OCI-LY1 (cell line): ENCODE data around the gene RPP14.

Experiments used
- H2AFZ ChIP-seq: fragments of 200-600 bp; sonication (generic), shearing (Covaris generic); 2 replicates; pipeline ENCODE4 v1.6.0; 2014; ENCODE audit warnings: antibody characterized with exemption, mild to moderate bottlenecking, low read length
- H3F3A ChIP-seq: fragments of 200-600 bp; sonication (generic), shearing (Covaris generic); 2 replicates; pipeline ENCODE4 v1.6.0; 2014; ENCODE audit warnings: mild to moderate bottlenecking, antibody characterized with exemption, low read length, moderate library complexity; ENCODE audit not compliant: insufficient read depth
- H3K27ac ChIP-seq: fragments of 200-600 bp; sonication (generic); 2 replicates; pipeline ENCODE4 v1.5.1; 2014; ENCODE audit warnings: low read length, mixed run types, mild to moderate bottlenecking, low read depth; ENCODE audit not compliant: poor library complexity, severe bottlenecking
- H3K27me3 ChIP-seq: fragments of 200-600 bp; sonication (generic); 2 replicates; pipeline ENCODE4 v1.6.0; 2014; ENCODE audit warnings: antibody characterized with exemption, mild to moderate bottlenecking, low read length, moderate library complexity; ENCODE audit not compliant: insufficient read depth
- H3K36me3 ChIP-seq: fragments of 200-600 bp; sonication (generic); 2 replicates; pipeline ENCODE4 v1.6.1; 2014; ENCODE audit warnings: mild to moderate bottlenecking, antibody characterized with exemption, low read length, moderate library complexity, mixed read lengths; ENCODE audit not compliant: insufficient read depth
- H3K4me1 ChIP-seq: fragments of 200-600 bp; sonication (generic); 2 replicates; pipeline ENCODE4 v1.5.1; 2014; ENCODE audit warnings: mild to moderate bottlenecking, low read length, moderate library complexity; ENCODE audit not compliant: insufficient read depth, severe bottlenecking
- H3K4me2 ChIP-seq: fragments of 200-600 bp; sonication (generic), shearing (Covaris generic); 2 replicates; pipeline ENCODE4 v1.6.1; 2014; ENCODE audit warnings: low read length
- H3K4me3 ChIP-seq: fragments of 200-600 bp; sonication (generic); 2 replicates; pipeline ENCODE4 v1.5.1; 2014; ENCODE audit warnings: low read length, low read depth, mild to moderate bottlenecking, mixed read lengths; ENCODE audit not compliant: poor library complexity, severe bottlenecking
- H3K79me2 ChIP-seq: fragments of 200-600 bp; shearing (Covaris generic); 2 replicates; pipeline ENCODE4 v1.6.1; 2016; ENCODE audit warnings: mixed run types, low read length, mixed read lengths; ENCODE audit not compliant: insufficient read depth
- H3K9ac ChIP-seq: fragments of 200-600 bp; sonication (generic), shearing (Covaris generic); 2 replicates; pipeline ENCODE4 v1.6.1; 2014; ENCODE audit warnings: mild to moderate bottlenecking, low read length, mixed read lengths
- H3K9me2 ChIP-seq: fragments of 200-600 bp; sonication (generic), shearing (Covaris generic); 2 replicates; pipeline ENCODE4 v1.6.1; 2014; ENCODE audit warnings: low read depth, mild to moderate bottlenecking, low read length, mixed read lengths
- H3K9me3 ChIP-seq: fragments of 200-600 bp; shearing (Covaris generic); 2 replicates; pipeline ENCODE4 v1.6.1; 2014; ENCODE audit warnings: low read length, mixed read lengths
- H4K20me1 ChIP-seq: fragments of 200-600 bp; sonication (generic), shearing (Covaris generic); 2 replicates; pipeline ENCODE4 v1.6.0; 2016; ENCODE audit warnings: mild to moderate bottlenecking, low read length; ENCODE audit not compliant: insufficient read depth
- EZH2 ChIP-seq: fragments of 200-600 bp; sonication (generic), shearing (Covaris generic); IDR thresholded peaks from 2 replicates; pipeline ENCODE4 v1.8.0; 2017; ENCODE audit warnings: borderline replicate concordance, mixed run types, mild to moderate bottlenecking, antibody characterized with exemption, low read length, moderate library complexity, mixed read lengths
- TF ChIP-seq, protein P1 (sequence below): fragments of 200-600 bp; sonication (generic), shearing (Covaris generic); IDR thresholded peaks from 2 replicates; pipeline ENCODE4 v1.5.1; 2017; ENCODE audit warnings: mild to moderate bottlenecking, antibody characterized with exemption, low read length, moderate library complexity, mixed read lengths

Gene RPP14

DNA sequence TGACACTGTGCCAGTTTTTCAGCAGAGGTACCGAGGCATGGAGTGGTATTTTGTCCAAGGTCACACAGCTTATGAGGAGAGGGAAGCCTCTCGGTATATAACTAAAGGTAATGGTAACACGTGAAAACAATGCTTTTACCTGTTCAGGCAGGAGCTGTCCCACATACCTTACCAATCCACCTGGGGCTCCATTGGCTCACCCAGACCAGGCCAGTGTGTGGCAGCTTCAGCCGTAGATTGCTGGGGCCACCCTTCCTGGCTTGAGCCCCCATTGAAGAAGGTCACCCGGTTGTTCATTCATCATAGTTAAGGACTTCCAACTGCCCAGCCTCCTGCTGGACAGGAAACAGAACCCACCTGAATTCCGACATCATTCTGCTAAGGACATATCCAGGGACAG, 9.2 kb upstream of the RPP14 start:
- Histone ChIP-seq H3F3A (no peaks in the 10 kb centered on the region), H3K27me3 (peaks cover 10% of the 10 kb centered on the region; the same call in 1 of the 2 replicates), H4K20me1 (no peaks in the 10 kb centered on the region), H3K4me2 (no peak overlapping the region), H2AFZ (no peak overlapping the region), H3K4me3 (no peak overlapping the region), H3K79me2 (no peaks in the 10 kb centered on the region), H3K9ac (no peak overlapping the region), H3K9me2 (no peaks in the 10 kb centered on the region), H3K9me3 (no peaks in the 10 kb centered on the region; the same call in 1 of the 2 replicates), H3K4me1 (no peaks in the 10 kb centered on the region), H3K36me3 (peaks cover 7% of the 10 kb centered on the region; the same call in 1 of the 2 replicates), H3K27ac (no peak overlapping the region)
- TF ChIP-seq, protein P1, sequence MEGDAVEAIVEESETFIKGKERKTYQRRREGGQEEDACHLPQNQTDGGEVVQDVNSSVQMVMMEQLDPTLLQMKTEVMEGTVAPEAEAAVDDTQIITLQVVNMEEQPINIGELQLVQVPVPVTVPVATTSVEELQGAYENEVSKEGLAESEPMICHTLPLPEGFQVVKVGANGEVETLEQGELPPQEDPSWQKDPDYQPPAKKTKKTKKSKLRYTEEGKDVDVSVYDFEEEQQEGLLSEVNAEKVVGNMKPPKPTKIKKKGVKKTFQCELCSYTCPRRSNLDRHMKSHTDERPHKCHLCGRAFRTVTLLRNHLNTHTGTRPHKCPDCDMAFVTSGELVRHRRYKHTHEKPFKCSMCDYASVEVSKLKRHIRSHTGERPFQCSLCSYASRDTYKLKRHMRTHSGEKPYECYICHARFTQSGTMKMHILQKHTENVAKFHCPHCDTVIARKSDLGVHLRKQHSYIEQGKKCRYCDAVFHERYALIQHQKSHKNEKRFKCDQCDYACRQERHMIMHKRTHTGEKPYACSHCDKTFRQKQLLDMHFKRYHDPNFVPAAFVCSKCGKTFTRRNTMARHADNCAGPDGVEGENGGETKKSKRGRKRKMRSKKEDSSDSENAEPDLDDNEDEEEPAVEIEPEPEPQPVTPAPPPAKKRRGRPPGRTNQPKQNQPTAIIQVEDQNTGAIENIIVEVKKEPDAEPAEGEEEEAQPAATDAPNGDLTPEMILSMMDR, result no peak
- no peak for TF ChIP-seq EZH2

DNA sequence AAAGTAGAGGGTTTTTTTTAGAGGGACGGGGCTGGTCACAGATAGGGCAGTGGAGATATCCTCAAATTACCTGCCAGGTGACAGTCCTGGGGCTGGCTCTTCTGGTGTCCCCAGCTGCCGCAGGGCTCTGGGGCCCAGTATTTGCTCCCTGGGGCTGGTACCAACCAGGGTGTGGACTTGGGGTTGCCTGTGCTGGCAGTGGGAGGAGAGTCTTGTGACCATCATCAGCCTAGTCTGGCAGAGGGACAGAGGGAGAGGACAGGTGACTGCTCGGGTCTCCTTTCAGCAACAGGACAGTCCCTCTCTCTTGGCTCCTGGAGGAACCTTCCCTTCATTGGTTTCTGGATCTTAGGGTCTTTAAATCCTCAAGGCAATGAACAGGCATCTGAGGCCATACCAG, 7.9 kb upstream of the RPP14 start:
- H3K79me2 ChIP-seq, result no peaks in the 10 kb centered on the region
- H3K27ac ChIP-seq, result no peak overlapping the region
- H3F3A ChIP-seq, result no peaks in the 10 kb centered on the region
- H4K20me1 ChIP-seq, result no peaks in the 10 kb centered on the region
- H3K4me2 ChIP-seq, result no peak overlapping the region
- H3K27me3 ChIP-seq, result peaks cover 12% of the 10 kb centered on the region; the same call in 1 of the 2 replicates
- no peaks in the 10 kb centered on the region for H3K9me2 ChIP-seq
- no peaks in the 10 kb centered on the region; the same call in 1 of the 2 replicates for H3K9me3 ChIP-seq
- no peak overlapping the region for H3K9ac ChIP-seq
- H3K36me3 ChIP-seq, result peaks cover 7% of the 10 kb centered on the region; the same call in 1 of the 2 replicates
- H3K4me3 ChIP-seq, result no peak overlapping the region
- H2AFZ ChIP-seq, result no peak overlapping the region
- TF ChIP-seq EZH2, result no peak
- TF ChIP-seq, protein P1, result no peak
- H3K4me1 ChIP-seq, result no peaks in the 10 kb centered on the region

DNA sequence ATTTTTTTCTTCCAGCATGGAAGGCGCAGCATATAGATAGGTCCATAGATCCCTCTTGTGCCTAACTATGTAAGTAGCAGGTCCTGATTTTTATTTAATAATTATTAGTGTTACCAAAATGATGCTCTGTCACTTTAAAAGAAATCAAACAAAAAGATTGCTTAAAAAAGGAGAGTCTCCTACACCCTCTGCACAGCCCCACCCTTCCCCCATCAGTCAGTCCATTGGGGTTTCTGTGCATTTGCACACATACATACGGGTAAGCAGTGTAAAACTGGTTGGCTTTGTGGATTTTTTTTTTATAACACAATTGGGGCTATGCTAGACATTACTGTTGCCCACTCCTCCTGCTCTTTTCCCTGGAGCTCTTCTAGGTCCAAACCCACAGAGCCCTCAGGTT, 7.0 kb upstream of the RPP14 start:
- Histone ChIP-seq H4K20me1 (no peaks in the 10 kb centered on the region), H3K27me3 (peaks cover 12% of the 10 kb centered on the region; the same call in 1 of the 2 replicates), H3K9ac (no peak overlapping the region), H3K36me3 (peaks cover 4% of the 10 kb centered on the region; the same call in 1 of the 2 replicates), H3K4me1 (no peaks in the 10 kb centered on the region), H3K27ac (no peak overlapping the region), H3K4me2 (no peak overlapping the region), H3K9me3 (no peaks in the 10 kb centered on the region; the same call in 1 of the 2 replicates), H3K9me2 (no peaks in the 10 kb centered on the region), H3K4me3 (no peak overlapping the region), H3K79me2 (no peaks in the 10 kb centered on the region), H3F3A (no peaks in the 10 kb centered on the region), H2AFZ (no peak overlapping the region)
- TF ChIP-seq, protein P1, result no peak
- no peak for TF ChIP-seq EZH2
